HL-60 (cell line): ENCODE data around the gene RFTN1.

Source experiments
- CTCF ChIP-seq: IDR thresholded peaks from one replicate; pipeline ENCODE4 v1.5.1; 2011; ENCODE audit warnings: low read length, control low read depth, inconsistent platforms; ENCODE audit not compliant: insufficient read depth
- POLR2AphosphoS5 ChIP-seq: IDR thresholded peaks from 2 replicates; pipeline ENCODE4 v1.6.1; 2012; ENCODE audit warnings: low read depth
- SPI1 ChIP-seq: IDR thresholded peaks from 2 replicates; pipeline ENCODE4 v1.6.1; 2012; ENCODE audit warnings: low read depth, mild to moderate bottlenecking, borderline replicate concordance

GRCh38 chr3:16392065-16392464 is 121.4 kb downstream of the RFTN1 start:
- TF ChIP-seq CTCF (no peak), SPI1 (no peak), POLR2AphosphoS5 (no peak)
